ENCODE measurements around the gene CNKSR3. TPM values are rescaled to one million over a fixed set of nuclear protein-coding genes. Genes with fewer than 3 reads are reported as not detected.

Gene CNKSR3
- total RNA-seq, 4 donors from 2014 or later, result 7.6 to 29.6 (median 12.4) TPM

- DNase-seq, result no peak
- no peaks in the 10 kb centered on the region for H3K9me3 ChIP-seq
- H3K27ac ChIP-seq, result no peak overlapping the region
- H3K4me3 ChIP-seq, result no peak overlapping the region
- TF ChIP-seq POLR2A (IDR thresholded peaks at IDR 0.05) (no peak), CTCF (IDR thresholded peaks at IDR 0.05) (no peak)
- intact Hi-C loops (cut with DNase I; ENCODE audit: low total_unique reads), result no loop called here
- H3K27me3 ChIP-seq, result no peaks in the 10 kb centered on the region
- no peaks in the 10 kb centered on the region for H3K36me3 ChIP-seq
- no peaks in the 10 kb centered on the region for H3K4me1 ChIP-seq
These were observed 164.7 kb downstream of the CNKSR3 start for GRCh38 chr6:154345811-154346210.

GRCh38 chr6:154343473-154344308, 166.8 kb downstream of the CNKSR3 start:
- Histone ChIP-seq H3K4me3 (no peak overlapping the region), H3K27ac (no peak overlapping the region), H3K9me3 (no peaks in the 10 kb centered on the region), H3K27me3 (no peaks in the 10 kb centered on the region), H3K4me1 (no peaks in the 10 kb centered on the region), H3K36me3 (no peaks in the 10 kb centered on the region)
- no peak for DNase-seq
- intact Hi-C loops (cut with DNase I; ENCODE audit: low total_unique reads), result no loop called here
- TF ChIP-seq CTCF (IDR thresholded peaks at IDR 0.05) (peak in 2 of 4 experiments; percentile 9 to 27), POLR2A (IDR thresholded peaks at IDR 0.05) (no peak)

GRCh38 chr6:154341871-154342270, 168.6 kb downstream of the CNKSR3 start:
- TF ChIP-seq CTCF (IDR thresholded peaks at IDR 0.05) (no peak), POLR2A (IDR thresholded peaks at IDR 0.05) (no peak)

GRCh38 chr6:154341336-154341735, 169.1 kb downstream of the CNKSR3 start:
- intact Hi-C loops (cut with DNase I; ENCODE audit: low total_unique reads), result no loop called here
- H3K27me3 ChIP-seq, result no peaks in the 10 kb centered on the region
- TF ChIP-seq CTCF (IDR thresholded peaks at IDR 0.05), result no peak
- TF ChIP-seq POLR2A (IDR thresholded peaks at IDR 0.05), result no peak
- no peak overlapping the region for H3K4me3 ChIP-seq
- no peaks in the 10 kb centered on the region for H3K9me3 ChIP-seq
- H3K4me1 ChIP-seq, result no peaks in the 10 kb centered on the region
- H3K36me3 ChIP-seq, result no peaks in the 10 kb centered on the region
- no peak overlapping the region for H3K27ac ChIP-seq
- no peak for DNase-seq

More at GRCh38 chr6:154341871-154342270, 168.6 kb downstream of the CNKSR3 start:
- Histone ChIP-seq H3K4me1 (no peaks in the 10 kb centered on the region), H3K27ac (no peak overlapping the region), H3K9me3 (no peaks in the 10 kb centered on the region), H3K4me3 (no peak overlapping the region), H3K27me3 (no peaks in the 10 kb centered on the region), H3K36me3 (no peaks in the 10 kb centered on the region)
- intact Hi-C loops (cut with DNase I; ENCODE audit: low total_unique reads), result no loop called here
- no peak for DNase-seq

Small RNA genes within 50 kb of the gene (small RNA-seq; reads per million reads assigned to genes)
- not detected for gene AL357075.2

Other genes with a start within 250 kb of the CNKSR3 start
- gene IPCEF1, start 153.9 kb downstream of the CNKSR3 start, total RNA-seq, result 1 to 10 TPM; 3.1 to 9.7 (median 3.4) TPM
- 10 to 100 TPM; 28.7 to 85.9 (median 53.8) TPM for gene SCAF8, start 222.7 kb upstream of the CNKSR3 start, total RNA-seq

Data from uterus (tissue), 4 donors.